HK-2 (cell line): Measurements from ENCODE around the gene CTNNA3.

Experiments
- DNase-seq: peaks from one replicate; pipeline ENCODE4 v3.0.0-alpha.2; 2018; ENCODE audit not compliant: unreplicated experiment

Gene CTNNA3

DNA sequence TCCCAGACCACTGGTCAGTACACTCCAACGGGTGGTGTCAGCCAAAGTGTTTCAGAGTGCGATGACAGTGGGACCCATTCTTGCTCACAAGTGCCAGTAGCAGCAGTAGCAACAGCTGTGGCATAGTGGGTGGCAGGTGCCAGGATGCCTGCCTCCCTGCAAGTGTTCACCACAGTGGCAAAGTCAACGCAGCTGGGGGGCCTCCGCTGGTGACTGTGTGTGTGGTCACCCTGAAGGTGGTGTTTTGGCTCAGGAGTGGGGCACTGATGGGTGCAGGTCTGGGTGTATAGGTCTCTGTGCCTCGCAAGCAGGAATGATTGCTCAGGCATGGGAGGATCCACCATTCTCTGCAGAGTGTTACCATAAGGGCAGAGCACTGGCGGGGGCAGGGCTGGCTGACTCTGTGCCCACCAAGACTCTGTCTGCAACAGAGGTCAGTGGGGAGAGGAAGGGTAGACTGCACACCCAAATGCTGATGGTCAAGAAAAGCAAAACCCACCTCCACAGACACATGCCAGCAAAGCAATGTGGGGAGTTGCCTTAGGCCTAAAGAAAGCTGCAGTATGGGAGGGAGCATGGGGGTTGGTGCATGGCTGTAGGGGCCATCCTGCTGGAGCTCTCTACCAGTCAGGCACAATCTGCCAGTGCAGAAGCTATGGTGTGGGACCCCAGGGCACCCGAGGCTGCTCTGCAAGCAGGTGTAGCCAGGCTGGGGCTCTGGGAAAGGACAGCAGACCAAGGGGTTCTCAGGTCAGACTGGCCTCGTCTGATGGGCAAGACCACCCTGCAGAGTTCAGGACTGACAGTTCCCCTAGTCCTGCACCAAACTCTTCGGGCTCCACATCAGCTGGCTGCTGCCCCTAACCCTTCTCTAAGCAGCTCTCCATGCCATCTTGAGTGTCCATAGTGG, 368.1 kb downstream of the CTNNA3 start:
- DNase-seq = no peak

DNA sequence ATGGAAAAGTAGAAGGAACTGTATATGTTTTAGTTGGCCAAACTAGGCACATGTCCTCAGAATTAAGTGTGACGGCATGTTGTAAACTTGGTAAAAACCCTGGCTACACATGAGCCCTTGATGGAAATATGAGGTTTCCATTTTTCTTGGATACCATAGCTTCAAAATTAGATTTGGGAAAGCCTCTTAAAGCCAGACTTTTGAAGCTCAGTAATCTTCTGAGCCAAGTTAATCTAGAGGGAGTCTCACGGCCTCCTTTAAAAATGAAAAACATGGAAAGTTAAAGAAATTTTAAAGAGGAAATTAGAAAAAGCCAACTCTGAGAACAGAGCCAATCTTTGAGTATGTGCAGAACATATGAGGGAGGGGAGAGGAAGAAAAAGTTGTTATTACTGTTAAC, 376.0 kb downstream of the CTNNA3 start:
- DNase-seq = no peak

DNA sequence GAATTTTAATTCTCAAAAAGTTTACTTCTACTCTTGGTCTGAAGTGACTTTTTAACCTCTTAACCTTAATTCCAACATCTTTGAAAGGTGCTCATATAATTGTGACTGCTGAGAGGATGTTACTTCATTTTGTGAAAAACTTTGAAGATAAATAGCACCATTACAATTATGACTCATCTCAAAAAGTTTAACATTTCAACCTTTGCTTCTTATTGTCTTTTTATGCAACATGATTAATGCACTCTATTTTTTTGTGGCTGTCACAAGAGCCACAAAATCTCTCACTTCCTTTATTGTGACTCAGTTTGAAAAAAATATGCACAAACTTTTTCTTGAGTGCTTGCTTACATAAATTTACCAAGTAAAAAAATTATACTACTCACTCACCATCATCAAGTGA, 387.1 kb downstream of the CTNNA3 start:
- DNase-seq = no peak

DNA sequence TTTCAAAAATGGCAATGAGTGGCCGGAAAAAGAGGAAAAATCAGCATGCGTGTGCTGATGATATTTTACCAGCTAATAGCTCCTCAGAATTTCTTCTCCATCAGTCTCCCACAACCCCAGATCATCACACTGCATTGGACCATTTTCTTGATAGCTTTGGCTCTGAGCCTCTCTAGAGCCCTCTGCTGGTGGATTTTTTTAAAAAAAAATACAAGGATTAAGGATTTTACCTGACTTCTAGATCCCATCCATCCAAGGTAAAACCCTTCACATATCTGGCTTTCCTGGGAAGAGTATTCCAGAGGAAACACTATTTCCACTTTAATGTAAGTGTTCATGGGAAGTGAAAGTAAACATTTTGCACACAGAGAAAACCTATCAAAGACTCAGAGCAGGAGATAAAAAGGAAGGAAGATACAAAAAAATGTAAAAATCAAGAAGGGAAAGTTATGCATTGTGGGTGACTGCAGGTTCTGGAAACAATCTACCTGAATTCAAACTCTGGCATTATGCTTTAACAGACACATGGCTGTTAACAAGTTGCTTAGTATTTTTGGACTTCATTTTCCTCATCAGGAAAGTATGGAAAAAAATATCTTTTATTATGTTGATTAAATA, 389.3 kb downstream of the CTNNA3 start:
- no peak for DNase-seq

DNA sequence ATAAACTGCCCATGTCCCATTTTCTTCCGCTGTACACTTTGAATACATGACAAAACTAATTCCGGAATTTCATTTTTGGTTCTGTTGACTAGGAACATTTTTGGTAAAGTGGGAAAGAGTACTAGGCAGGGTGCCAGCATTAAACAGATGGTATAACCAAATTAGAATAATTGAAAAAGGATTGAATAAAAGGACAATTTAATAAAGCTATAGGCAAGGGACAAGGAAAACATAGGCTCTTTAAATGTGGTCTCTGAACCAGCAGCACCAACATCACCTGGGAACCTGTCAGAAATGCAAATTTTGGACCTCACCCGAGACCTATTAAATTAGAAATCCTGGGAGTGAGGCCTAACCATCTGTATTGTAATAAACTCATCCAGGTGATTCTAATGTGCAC, 393.3 kb downstream of the CTNNA3 start:
- no peak for DNase-seq

DNA sequence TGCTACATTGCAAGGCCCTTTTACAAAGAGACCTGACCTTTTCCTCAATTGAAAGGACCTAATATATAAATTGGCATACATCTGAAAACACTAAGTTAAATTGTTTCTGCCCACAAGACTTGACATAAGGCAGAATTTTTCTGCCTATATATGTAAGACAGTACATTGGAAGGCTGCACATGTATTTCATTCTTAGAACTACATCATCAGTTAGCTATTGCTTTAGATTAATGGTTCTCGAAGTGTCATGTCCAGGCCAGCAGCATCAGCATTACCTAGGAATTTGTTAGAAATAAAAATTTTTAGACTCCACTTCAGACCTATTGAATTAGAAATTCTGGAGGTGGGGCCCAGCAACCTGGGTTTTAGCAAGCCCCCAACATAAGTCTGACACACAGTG, 396.2 kb downstream of the CTNNA3 start:
- DNase-seq = no peak

DNA sequence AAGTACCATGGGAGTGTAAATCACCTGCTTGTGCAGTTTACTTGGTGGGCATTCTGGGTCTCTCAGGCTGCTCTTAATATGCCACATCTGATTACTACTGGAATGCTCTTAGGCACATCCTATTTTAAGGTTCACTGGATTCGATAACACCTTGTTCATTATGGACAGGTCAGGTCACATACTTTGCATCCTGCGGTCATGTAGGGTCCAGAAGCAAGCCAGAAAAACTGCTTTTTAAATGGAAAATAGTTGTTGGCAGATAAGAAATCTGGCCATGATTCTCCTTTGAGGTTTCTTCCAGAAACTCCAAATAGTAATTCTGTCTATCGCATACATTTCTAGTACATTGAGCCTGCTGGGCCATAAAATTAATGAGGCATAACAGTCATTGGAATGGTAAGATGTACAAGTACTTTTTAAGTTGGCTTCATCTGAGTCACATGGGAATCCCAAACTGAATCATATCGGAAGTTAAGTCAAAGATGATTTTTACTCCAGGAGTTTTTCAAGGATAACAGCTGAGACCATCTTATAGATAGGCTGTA, 398.3 kb downstream of the CTNNA3 start:
- DNase-seq = no peak

DNA sequence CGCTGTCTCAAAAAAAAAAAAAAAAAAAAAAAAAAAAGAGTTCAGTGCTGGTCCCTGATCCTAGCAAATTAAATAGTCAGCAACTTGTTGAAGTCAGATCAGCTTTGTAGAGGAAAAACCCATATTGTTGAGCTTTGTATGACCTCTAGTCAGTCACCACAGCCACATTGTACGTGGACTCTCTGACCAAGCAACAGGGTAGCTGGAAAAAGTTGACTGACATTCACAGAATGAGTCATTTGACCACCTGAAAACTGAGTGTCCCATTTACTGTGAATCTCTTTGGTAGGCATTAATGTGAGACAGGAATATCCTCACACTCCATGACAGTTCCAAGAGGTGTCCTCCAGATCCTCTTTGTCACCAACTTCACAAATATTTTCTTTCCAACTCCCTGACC, 399.1 kb downstream of the CTNNA3 start:
- DNase-seq = no peak

DNA sequence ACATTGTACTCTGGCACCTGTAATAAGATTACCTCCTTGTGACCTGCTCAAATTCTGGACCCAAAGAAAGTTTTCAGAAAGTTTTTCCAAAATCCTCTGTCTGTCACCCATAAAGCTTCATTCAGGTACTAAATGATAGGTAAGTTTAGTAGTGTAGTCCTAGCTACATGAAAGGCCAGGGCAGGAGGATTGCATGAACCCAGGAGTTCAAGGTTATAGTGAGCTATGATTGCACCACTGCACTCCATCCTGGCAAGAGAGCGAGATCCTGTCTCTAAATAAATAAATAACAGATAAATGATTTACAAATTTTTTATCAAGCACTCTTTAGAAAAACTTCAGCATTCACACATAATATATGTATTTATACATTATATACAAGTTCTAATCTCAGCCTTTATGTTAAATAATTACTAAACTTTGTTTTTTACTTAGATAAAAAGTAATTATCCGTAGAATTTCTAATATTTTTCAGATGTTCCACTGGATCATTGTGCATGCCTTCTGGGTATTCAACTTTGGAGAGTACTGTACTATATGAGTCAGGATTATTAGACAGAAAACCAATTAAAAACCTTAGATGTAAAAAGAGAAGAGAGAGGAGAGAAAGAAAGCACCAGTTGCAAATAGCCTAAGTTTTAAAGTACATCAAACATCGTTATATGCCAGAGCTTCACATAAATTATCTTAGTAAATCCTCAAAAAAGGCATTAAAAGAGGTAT, 407.1 kb downstream of the CTNNA3 start:
- no peak for DNase-seq

DNA sequence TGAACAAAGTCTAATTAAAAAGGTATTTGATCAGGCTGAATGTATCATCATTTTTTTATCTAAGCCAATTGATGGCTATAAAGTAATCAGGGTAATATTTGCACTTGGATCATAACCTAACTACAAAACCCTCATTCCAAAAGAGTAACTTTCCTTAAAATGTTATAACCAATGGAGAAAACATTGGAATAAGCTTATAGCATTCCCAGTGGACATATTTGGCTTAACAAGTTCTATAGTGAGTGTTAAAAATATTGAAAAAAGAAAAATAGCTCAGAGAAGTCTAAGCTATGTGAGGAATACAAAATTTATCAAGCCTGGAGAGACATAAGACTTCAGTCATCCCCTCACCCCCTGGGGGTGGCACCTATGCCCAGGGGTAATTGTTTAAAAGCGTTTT, 411.4 kb downstream of the CTNNA3 start:
- no peak for DNase-seq

DNA sequence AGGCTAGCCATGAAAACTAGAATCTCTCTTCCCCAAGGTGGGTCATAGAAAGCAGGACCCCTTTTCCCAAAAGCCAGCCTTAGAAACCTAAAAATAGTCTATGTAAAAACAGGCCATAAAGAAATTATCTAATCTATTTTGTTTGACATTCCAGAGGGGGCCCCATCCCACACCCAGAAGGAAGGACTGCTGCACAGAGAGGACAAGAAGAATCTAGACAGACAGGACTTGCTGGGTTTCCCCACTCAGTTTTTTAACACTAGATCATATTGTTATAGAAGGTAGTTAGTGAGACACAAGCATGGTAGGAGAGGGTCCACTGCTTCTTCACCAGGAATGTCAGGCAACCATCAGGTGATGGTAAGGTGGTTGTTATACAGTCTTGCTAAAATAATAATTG, 413.1 kb downstream of the CTNNA3 start:
- DNase-seq = no peak

DNA sequence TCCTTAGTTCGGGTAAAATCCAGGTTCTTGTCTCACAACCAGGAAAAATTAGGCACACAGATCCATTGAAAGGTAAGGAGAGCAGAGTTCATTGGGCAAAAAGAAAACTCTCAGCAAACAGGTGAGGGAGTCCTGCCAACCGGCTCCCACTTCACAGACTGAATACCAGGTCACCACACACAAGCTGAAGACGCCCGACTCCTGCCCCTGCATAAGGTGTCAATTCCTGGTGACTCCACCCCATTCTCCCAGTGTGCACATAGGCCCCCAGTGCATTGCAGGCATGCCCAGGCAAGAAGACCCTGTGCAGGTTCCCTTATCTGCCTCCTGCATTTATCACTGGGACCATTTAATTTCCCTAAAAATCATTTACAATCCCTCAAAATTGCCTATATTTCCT, 415.6 kb downstream of the CTNNA3 start:
- no peak for DNase-seq

DNA sequence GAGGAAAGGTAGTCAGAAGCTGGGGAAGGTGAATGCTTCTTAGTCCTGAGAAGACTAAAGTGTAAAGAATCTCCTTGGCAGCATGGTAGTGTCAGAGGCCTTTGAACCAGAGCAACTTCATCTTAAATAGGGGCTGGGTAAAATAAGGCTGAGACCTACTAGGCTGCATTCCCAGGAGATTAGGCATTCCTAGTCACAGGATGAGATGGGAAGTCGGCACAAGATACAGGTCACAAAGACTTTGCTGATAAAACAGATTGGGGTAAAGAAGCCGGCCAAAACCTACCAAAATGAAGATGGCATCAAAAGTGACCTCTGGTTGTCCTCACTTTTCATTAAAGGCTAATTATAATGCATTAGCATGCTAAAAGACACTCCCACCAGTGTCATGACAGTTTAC, 418.6 kb downstream of the CTNNA3 start:
- no peak for DNase-seq

DNA sequence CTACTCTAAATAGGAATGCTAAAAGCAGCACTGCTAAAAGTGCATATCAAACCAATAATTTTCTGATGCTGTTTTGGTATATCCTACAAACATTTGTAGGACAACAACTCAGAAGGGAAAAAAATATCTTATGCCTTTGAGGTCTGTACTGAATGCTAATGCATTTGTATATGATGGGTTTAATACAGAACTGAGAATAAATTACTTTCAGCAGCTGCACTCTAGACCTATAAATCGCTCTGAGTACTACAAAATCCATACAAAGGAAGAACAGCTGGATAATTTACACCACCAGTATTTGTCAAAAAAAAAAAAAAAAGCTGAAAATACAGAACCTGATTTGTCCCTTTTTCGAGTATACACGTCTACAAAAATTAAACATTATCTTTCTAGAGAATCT, 426.2 kb downstream of the CTNNA3 start:
- DNase-seq = no peak

DNA sequence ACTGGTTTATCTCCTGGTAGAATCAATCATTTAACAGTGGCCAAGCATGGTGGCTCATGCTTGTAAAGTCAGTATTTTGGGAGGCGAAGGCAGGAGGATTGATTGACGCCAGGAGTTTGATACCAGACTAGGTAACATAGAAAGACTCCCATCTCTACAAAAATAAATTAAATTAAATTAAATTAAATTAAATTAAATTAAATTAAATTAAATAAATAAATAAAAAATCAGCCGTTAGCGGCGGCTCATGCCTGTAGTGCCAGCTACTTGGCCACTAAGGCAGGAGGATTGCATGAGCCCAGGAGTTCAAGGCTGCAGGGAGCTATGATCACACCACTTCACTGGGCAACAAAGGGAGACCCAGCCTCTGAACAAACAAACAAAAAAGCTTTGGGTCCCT, 427.8 kb downstream of the CTNNA3 start:
- DNase-seq = no peak

DNA sequence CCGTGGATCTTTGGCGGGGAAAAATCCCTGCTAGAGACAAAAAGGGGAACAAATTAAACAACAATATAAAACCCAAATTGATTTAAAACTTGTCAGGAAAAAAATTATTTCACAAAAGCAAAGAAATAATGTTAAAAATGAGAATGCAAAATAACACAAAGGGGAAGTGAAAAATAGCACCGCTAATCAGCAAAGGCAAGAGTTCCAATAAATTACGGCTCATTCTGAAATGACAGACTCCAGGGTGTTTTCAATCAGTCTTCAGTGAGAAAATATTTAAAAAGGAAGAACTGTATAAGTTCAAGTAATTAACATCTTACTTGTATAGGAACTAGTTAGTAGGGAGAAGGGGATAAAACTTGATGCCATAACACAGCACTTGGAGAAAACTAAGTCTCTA, 433.3 kb downstream of the CTNNA3 start:
- no peak for DNase-seq

DNA sequence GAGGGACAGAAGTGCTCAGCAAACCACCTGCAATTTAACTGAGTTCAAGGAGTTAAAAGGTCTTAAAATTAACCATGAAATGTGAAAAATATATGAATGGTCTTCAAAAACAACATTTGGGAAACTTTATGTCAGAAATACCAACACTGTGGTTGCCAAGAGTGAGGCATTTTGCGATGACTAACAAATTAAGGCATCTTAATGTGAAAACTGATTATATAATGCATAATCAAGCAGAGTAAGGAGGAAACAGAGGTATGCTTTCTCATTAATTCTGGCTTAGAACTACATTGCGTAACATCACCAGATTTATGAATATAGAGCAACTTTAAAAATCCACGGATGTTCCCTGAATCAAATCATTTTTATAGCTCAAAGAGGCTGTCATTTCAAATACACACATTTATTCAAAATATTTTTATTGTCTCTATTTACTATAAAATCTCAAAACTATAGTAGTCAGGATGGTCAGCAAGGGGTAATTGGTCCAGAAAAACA, 434.6 kb downstream of the CTNNA3 start:
- no peak for DNase-seq

DNA sequence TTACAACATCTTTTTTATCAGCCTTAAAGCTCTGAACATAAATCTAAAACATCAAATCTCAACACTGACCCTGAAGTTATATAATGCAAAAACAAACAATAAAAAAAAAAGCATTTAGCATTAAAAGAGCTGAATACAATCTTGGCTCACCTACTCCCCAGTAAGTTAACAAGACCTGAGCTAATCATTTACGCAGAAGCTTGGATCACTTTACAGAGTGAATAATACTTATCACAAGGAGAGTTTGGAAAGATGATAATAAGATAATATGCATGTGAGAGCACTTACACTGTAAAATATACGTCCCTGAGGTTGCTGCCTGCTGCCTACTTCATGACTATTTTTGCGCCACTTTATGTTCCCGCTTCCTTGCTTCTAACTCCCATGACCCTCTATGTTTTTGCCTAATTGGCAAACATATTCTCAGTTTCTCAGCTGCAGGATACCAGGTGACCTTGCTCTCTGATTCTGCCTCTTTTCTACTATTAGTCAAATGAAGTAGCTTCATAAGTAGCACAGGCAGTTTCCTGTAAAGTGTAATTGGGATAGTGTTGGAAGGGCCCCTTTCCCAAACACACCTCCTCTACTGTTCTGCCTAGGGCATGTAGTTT, 436.6 kb downstream of the CTNNA3 start:
- DNase-seq = no peak

DNA sequence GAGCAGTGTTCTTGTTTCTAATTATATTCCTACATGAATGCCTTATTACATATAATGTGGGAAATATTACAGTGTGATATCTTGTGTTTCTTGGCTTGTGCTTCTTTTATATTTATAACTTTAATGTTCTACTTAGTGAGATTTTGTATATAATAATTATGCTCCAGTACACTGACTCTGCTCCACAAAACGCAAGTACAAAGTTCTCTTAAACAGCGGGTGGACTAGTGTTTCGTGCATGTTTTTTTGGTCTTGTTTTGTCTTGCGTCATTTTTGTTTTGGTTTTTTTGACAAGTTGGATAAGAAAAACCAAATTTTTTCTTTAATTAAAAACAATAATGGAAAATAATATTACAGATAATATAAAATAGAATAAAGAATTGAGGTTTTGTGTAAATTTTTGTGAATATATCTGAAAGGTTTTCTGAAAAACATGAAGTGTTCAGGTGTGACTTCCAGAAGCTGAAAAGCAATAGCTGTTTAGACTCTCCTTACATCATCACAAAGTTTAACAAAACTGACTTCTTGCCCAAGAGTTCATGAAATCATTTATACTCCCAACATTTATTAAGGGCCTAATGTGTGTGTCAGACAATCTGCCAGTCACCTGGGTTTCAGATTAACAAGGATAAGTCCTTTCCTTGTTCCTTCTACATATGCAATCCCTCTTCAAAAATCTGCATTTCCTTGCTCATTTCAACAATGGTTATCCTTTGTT, 438.4 kb downstream of the CTNNA3 start:
- no peak for DNase-seq

DNA sequence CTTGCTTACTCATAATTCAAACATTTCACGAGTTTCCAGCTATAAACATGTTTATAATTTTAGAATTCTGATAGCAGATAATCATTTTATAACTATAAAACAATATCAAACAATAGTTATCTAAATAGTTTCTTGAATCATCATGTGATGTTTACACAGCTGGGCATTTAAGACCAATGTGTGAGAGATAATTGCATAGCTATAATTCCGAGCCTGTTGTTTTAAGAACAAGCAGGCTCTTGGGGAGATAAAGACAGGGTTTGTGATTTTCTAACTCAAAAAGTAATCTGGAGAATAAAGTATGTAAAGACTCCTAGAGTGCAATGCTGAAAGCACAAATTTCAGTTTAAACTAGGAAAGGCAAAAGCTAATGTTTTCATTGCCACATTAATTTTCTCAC, 439.0 kb downstream of the CTNNA3 start:
- DNase-seq = no peak

DNA sequence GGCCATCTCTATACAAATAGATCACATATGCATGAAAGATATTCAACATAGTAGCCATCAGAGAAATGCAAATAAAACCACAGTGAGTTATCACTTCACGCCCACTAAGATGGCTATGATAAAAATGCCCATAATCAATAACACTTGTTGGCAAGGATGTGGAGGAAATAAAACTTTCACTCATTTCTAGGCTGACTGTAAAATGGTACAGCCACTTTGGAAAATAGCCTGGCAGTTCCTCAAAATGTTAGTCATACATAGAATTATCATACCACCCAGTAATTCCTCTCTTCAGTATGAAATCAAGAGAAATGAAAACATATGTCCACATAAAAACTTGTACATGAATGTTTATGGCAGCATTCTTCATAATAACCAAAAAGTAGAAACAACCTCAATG, 445.3 kb downstream of the CTNNA3 start:
- DNase-seq = no peak
